ENCODE results near the gene FOXN1.

DNA sequence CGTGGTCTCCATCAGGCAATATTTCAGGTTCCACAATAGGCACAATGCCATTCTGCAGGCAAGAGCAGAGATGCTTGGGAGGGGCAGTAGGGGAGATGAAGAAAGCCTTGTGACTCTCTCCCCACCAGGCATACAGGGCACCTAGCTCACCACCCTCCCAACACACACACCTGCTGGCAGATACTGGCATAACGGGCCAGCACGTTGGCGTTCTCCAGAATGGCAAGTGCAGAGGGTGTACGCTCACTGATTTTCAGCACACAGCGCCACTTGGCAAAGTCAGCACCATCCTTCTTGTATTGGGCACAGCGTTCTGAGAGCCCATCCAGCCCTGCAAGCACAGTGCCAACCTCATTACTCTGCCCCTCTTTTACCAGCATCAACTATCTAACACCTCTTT, 68.4 kb downstream of the FOXN1 start:
- no peak for TF ChIP-seq NR3C1 (CRISPR knock-in tag; conservative IDR thresholded peaks at IDR 0.05; ENCODE audit: low read depth)
- TF ChIP-seq, protein P1, sequence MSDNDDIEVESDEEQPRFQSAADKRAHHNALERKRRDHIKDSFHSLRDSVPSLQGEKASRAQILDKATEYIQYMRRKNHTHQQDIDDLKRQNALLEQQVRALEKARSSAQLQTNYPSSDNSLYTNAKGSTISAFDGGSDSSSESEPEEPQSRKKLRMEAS (CRISPR knock-in tag; IDR thresholded peaks at IDR 0.05), result no peak
- no peak for TF ChIP-seq CREM (CRISPR knock-in tag; IDR thresholded peaks at IDR 0.05)
- TF ChIP-seq, protein P2, sequence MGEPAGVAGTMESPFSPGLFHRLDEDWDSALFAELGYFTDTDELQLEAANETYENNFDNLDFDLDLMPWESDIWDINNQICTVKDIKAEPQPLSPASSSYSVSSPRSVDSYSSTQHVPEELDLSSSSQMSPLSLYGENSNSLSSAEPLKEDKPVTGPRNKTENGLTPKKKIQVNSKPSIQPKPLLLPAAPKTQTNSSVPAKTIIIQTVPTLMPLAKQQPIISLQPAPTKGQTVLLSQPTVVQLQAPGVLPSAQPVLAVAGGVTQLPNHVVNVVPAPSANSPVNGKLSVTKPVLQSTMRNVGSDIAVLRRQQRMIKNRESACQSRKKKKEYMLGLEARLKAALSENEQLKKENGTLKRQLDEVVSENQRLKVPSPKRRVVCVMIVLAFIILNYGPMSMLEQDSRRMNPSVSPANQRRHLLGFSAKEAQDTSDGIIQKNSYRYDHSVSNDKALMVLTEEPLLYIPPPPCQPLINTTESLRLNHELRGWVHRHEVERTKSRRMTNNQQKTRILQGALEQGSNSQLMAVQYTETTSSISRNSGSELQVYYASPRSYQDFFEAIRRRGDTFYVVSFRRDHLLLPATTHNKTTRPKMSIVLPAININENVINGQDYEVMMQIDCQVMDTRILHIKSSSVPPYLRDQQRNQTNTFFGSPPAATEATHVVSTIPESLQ (CRISPR knock-in tag; IDR thresholded peaks at IDR 0.05), result no peak
- TF ChIP-seq, protein P3, sequence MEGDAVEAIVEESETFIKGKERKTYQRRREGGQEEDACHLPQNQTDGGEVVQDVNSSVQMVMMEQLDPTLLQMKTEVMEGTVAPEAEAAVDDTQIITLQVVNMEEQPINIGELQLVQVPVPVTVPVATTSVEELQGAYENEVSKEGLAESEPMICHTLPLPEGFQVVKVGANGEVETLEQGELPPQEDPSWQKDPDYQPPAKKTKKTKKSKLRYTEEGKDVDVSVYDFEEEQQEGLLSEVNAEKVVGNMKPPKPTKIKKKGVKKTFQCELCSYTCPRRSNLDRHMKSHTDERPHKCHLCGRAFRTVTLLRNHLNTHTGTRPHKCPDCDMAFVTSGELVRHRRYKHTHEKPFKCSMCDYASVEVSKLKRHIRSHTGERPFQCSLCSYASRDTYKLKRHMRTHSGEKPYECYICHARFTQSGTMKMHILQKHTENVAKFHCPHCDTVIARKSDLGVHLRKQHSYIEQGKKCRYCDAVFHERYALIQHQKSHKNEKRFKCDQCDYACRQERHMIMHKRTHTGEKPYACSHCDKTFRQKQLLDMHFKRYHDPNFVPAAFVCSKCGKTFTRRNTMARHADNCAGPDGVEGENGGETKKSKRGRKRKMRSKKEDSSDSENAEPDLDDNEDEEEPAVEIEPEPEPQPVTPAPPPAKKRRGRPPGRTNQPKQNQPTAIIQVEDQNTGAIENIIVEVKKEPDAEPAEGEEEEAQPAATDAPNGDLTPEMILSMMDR (IDR thresholded peaks at IDR 0.05), result no peak
- TF ChIP-seq FOXK1 (CRISPR knock-in tag; IDR thresholded peaks at IDR 0.05), result no peak
- no peak for TF ChIP-seq GABPB1 (CRISPR knock-in tag; IDR thresholded peaks at IDR 0.05)
- TF ChIP-seq ZNF317 (CRISPR knock-in tag; IDR thresholded peaks at IDR 0.05; ENCODE audit: borderline replicate concordance, low read depth), result no peak
- TF ChIP-seq, protein P4, sequence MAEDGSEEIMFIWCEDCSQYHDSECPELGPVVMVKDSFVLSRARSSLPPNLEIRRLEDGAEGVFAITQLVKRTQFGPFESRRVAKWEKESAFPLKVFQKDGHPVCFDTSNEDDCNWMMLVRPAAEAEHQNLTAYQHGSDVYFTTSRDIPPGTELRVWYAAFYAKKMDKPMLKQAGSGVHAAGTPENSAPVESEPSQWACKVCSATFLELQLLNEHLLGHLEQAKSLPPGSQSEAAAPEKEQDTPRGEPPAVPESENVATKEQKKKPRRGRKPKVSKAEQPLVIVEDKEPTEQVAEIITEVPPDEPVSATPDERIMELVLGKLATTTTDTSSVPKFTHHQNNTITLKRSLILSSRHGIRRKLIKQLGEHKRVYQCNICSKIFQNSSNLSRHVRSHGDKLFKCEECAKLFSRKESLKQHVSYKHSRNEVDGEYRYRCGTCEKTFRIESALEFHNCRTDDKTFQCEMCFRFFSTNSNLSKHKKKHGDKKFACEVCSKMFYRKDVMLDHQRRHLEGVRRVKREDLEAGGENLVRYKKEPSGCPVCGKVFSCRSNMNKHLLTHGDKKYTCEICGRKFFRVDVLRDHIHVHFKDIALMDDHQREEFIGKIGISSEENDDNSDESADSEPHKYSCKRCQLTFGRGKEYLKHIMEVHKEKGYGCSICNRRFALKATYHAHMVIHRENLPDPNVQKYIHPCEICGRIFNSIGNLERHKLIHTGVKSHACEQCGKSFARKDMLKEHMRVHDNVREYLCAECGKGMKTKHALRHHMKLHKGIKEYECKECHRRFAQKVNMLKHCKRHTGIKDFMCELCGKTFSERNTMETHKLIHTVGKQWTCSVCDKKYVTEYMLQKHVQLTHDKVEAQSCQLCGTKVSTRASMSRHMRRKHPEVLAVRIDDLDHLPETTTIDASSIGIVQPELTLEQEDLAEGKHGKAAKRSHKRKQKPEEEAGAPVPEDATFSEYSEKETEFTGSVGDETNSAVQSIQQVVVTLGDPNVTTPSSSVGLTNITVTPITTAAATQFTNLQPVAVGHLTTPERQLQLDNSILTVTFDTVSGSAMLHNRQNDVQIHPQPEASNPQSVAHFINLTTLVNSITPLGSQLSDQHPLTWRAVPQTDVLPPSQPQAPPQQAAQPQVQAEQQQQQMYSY (CRISPR knock-in tag; IDR thresholded peaks at IDR 0.05), result no peak

Data from WTC11 (cell line).